ACC112 (cell line): ENCODE results near the gene CRYZL1.

ENCODE experiments used
- H2AFZ ChIP-seq: fragments of 200-600 bp; sonication (generic); one replicate; pipeline ENCODE4 v1.6.0; 2017; ENCODE audit warnings: antibody characterized with exemption, low read length; ENCODE audit not compliant: unreplicated experiment
- H3K27ac ChIP-seq: fragments of 200-600 bp; sonication (generic); 2 replicates; pipeline ENCODE4 v1.5.1; 2014; ENCODE audit warnings: low read depth, mild to moderate bottlenecking, antibody characterized with exemption, low read length, moderate library complexity
- H3K27me3 ChIP-seq: fragments of 200-600 bp; sonication (generic); 2 replicates; pipeline ENCODE4 v1.6.1; 2014; ENCODE audit warnings: mild to moderate bottlenecking, antibody characterized with exemption, low read length, moderate library complexity, mixed read lengths; ENCODE audit not compliant: insufficient read depth
- H3K36me3 ChIP-seq: fragments of 200-600 bp; sonication (generic); 2 replicates; pipeline ENCODE4 v1.6.1; 2016; ENCODE audit warnings: mild to moderate bottlenecking, antibody characterized with exemption, low read length, moderate library complexity, mixed read lengths; ENCODE audit not compliant: insufficient read depth
- H3K4me1 ChIP-seq: fragments of 200-600 bp; sonication (generic); one replicate; pipeline ENCODE4 v1.6.1; 2016; ENCODE audit warnings: low read length, mixed read lengths; ENCODE audit not compliant: insufficient read depth, unreplicated experiment, control insufficient read depth
- H3K4me3 ChIP-seq: fragments of 200-600 bp; sonication (generic); 2 replicates; pipeline ENCODE4 v1.5.1; 2014; ENCODE audit warnings: mild to moderate bottlenecking, low read depth, low read length
- H3K79me2 ChIP-seq: fragments of 200-600 bp; sonication (generic); one replicate; pipeline ENCODE4 v1.6.0; 2016; ENCODE audit warnings: low read length; ENCODE audit not compliant: control insufficient read depth, unreplicated experiment, insufficient read depth

Gene CRYZL1

DNA sequence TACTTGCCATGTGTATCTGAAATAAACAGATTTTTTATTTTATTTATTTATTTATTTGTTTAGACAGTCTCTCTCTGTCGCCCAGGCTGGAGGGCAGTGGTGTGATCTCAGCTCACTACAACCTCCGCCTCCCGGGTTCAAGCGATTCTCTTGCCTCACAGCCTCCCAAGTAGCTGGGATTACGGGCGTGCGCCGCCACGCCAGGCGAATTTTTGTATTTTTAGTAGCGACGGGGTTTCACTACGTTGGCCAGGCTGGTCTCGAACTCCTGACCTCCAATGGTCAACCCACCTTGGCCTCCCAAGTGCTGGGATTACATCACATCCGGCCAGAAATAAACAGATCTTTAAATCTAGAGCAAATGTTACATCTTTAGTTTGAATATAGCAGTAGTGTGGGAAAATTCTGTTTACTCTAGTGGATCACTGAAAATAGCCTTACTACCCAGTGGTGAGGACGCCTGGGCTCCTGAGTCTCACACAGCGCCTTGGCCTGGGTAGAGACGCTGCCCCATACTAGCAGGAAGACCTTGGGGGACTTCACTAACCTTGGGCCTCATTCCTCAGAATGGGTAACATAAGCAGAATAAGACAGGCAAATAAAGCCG, 100.3 kb downstream of the CRYZL1 start:
- peak overlapping the region; percentile 95 for H3K27ac ChIP-seq
- H3K4me1 ChIP-seq, result peaks cover 23% of the 10 kb centered on the region
- no peaks in the 10 kb centered on the region for H3K27me3 ChIP-seq
- H2AFZ ChIP-seq, result peak overlapping the region; percentile 0
- H3K79me2 ChIP-seq, result peaks cover 72% of the 10 kb centered on the region
- peaks cover 23% of the 10 kb centered on the region for H3K36me3 ChIP-seq
- H3K4me3 ChIP-seq, result peak overlapping the region; percentile 93

DNA sequence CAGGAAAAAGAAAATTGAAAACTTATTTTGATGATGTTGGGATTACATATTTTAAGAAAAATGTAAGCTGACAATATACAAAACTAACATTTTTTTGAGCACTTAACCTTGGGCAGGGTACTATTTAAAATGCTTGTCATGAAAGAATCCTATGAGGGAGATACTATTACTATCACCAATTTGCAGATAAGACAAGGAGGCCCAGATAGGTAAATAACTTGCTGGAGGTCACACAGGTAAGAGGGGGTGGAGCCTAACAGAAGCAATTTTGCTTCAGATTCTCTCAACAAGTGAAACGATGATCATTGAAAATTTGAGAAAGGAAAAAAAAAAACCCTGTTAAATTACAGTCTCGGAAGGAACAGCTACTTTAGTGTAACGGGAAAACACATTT, 100.8 kb downstream of the CRYZL1 start:
- H3K4me3 ChIP-seq, result peak overlapping the region; percentile 93
- H3K36me3 ChIP-seq, result peaks cover 27% of the 10 kb centered on the region
- H3K27ac ChIP-seq, result peak overlapping the region; percentile 95
- no peaks in the 10 kb centered on the region for H3K27me3 ChIP-seq
- H2AFZ ChIP-seq, result no peak overlapping the region
- peaks cover 21% of the 10 kb centered on the region for H3K4me1 ChIP-seq
- peaks cover 72% of the 10 kb centered on the region for H3K79me2 ChIP-seq

DNA sequence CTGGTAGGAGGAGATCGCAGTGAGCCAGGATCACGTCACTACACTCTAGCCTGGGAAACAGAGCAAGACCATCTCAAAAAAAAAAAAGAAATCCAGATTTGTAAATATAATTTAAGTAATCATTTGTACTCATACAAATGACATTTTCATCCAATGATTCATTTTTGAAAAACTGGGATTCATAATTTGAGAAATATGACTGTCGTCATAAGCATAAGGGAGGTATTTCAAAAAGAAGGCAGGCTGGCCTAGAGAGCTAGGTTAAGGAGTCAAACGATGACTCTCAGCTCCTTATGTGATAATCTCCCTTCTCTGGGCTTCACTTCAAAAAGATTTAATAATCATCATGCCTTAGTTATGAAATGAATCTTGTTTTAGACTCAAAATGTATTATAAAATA, 101.9 kb downstream of the CRYZL1 start:
- Histone ChIP-seq H2AFZ (no peak overlapping the region), H3K27me3 (no peaks in the 10 kb centered on the region), H3K27ac (peak overlapping the region; percentile 95), H3K4me3 (peak overlapping the region; percentile 93), H3K4me1 (peaks cover 15% of the 10 kb centered on the region), H3K79me2 (peaks cover 61% of the 10 kb centered on the region), H3K36me3 (peaks cover 36% of the 10 kb centered on the region)
